Activated T-cell treated with anti-CD3 and anti-CD28 coated beads for 48 hours (primary cell): ENCODE data around the gene PRPSAP2.
"Not testable (repeated sequence)": the region's sequence is repeated elsewhere in the genome, so short reads cannot be mapped to it uniquely, and the experiment has no call there.

Experiments
- DNase-seq: peaks from one replicate; pipeline ENCODE4 v3.0.0-alpha.2; 2020; ENCODE audit warnings: low read depth

Gene PRPSAP2

GRCh38 chr17:18857864-18858566 lies at the start of gene PRPSAP2:
PRPSAP2 (plus strand) TSS chr17:18858131; CDS start chr17:18865834, 7,703 bp downstream.
- peak; percentile 90 for DNase-seq

GRCh38 chr17:18815924-18816323 lies 42.0 kb upstream of the PRPSAP2 start:
- not testable (repeated sequence) for DNase-seq

- not testable (repeated sequence) for DNase-seq
Measured at GRCh38 chr17:18816489-18817371, 41.2 kb upstream of the PRPSAP2 start.

- DNase-seq, result not testable (repeated sequence)
Measured at GRCh38 chr17:18821430-18821829, 36.5 kb upstream of the PRPSAP2 start.

- not testable (repeated sequence) for DNase-seq
Measured at GRCh38 chr17:18827613-18828012, 30.3 kb upstream of the PRPSAP2 start.

GRCh38 chr17:18848501-18848900 lies 9.4 kb upstream of the PRPSAP2 start:
- DNase-seq, result no peak

GRCh38 chr17:18850679-18851078 lies 7.3 kb upstream of the PRPSAP2 start:
- DNase-seq, result no peak

- DNase-seq, result no peak
Measured at GRCh38 chr17:18851201-18851600, 6.7 kb upstream of the PRPSAP2 start.

- no peak for DNase-seq
Measured at GRCh38 chr17:18854956-18855355, 3.0 kb upstream of the PRPSAP2 start.

GRCh38 chr17:18855831-18856569 lies 1.9 kb upstream of the PRPSAP2 start:
- peak; percentile 78 for DNase-seq

GRCh38 chr17:18856570-18856915 lies 1.4 kb upstream of the PRPSAP2 start:
- DNase-seq, result no peak

GRCh38 chr17:18858567-18859245 lies 775 bp downstream of the PRPSAP2 start:
- no peak for DNase-seq

GRCh38 chr17:18859256-18859655 lies 1.3 kb downstream of the PRPSAP2 start:
- no peak for DNase-seq

GRCh38 chr17:18860161-18860972 lies 2.4 kb downstream of the PRPSAP2 start:
- no peak for DNase-seq

- no peak for DNase-seq
Measured at GRCh38 chr17:18862011-18862410, 4.1 kb downstream of the PRPSAP2 start.

GRCh38 chr17:18864996-18865395 lies 7.1 kb downstream of the PRPSAP2 start:
- DNase-seq, result not testable (repeated sequence)

GRCh38 chr17:18866866-18867813 lies 9.2 kb downstream of the PRPSAP2 start:
- no peak for DNase-seq

GRCh38 chr17:18877104-18877645 lies 19.2 kb downstream of the PRPSAP2 start:
- DNase-seq, result no peak

GRCh38 chr17:18888766-18889290 lies 30.9 kb downstream of the PRPSAP2 start:
- DNase-seq, result no peak
